ENCODE data around the gene SGCG.
A peak's percentile ranks its signal among the peaks of the same experiment; 100 is the strongest.
"Not testable (repeated sequence)": the region's sequence is repeated elsewhere in the genome, so short reads cannot be mapped to it uniquely, and the experiment has no call there.

SGCG gene

DNA sequence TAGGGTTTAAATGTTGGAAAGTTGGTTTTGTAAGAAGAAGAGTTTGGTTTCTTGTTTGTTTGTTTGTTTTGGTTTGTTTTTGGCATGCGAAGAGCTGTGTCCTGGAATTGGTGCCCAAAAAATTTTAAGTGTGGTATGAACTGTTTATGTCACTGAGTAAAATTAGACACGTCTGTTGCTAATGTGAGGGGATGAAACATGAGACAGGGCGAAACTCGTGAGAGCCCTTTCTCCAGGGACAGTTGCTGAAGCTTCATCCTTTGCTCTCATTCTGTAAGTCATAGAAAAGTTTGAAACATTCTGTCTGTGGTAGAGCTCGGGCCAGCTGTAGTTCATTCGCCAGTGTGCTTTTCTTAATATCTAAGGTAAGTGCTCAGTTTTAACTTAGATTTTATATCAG lies at the start of gene SGCG:
SGCG (plus strand) TSS at position 269 of the 400 bp plus-strand sequence. CDS start 22,716 bp downstream, outside the sequence.
- DNase-seq, result peak in 1 of 2 experiments; percentile 38

DNA sequence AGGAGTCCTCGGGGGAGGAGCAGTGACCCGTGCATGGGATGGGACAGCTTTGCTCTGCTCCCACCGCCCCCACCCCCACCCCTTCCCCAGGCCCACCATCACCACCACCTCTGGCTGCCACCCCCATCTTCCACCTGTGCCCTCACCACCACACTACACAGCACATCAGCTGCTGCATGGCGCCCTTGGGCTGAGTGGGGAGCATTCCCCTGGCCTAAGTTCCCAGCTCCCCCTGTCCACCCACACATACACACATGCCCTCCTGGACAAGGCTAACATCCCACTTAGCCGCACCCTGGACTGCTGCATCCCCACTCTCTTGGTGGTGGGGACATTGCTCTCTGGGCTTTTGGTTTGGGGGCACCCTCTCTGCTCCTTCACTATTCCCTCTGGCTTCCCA lies 46.2 kb upstream of the SGCG start:
- DNase-seq, result no peak

- no peak for DNase-seq
These were observed 40.3 kb upstream of the SGCG start for GRCh38 chr13:23140492-23140891.

- no peak for DNase-seq
These were observed 38.8 kb upstream of the SGCG start for GRCh38 chr13:23141964-23142363.

GRCh38 chr13:23142607-23143006 lies 38.2 kb upstream of the SGCG start:
- not testable (repeated sequence) for DNase-seq

DNA sequence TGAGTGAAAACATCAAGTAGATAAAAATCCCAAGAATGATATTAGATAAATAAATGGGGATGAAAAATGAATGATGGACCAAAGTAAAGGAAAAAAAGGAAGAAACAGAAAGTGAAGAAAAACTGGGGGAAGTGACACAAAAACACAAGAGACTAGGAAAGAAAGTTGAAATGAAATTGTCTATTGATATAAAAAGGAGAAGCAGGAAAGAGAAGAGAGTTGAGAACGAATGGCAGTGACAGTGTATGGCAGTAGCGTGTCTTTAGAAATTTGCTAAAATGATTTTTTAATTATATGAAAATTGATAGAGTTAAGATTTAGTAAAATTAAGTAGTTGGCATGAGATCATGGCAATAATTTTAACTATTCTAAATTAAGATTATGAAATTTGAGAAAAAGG lies 36.3 kb upstream of the SGCG start:
- DNase-seq, result no peak

DNA sequence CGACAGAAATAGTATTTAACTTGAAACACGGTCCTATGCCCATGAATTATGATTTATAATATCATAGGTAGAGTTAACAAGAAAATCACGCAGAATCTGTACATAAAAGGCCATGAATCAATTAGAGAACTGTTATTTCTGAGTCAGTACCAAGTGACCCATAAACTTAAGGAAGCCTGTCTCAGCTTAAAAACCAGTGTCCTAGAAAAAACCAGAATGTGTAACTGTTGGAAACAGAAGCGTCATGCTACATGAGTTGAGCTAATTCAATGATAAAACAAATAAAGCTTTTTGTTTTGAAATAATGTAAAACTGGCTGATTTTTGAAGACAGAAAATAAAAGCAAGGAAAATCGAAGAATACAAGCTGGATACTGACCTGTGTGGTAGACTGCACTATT lies 34.8 kb upstream of the SGCG start:
- no peak for DNase-seq

- DNase-seq, result no peak
These were observed 33.8 kb upstream of the SGCG start for GRCh38 chr13:23146811-23147625.

GRCh38 chr13:23147827-23148226 lies 33.0 kb upstream of the SGCG start:
- no peak for DNase-seq

DNA sequence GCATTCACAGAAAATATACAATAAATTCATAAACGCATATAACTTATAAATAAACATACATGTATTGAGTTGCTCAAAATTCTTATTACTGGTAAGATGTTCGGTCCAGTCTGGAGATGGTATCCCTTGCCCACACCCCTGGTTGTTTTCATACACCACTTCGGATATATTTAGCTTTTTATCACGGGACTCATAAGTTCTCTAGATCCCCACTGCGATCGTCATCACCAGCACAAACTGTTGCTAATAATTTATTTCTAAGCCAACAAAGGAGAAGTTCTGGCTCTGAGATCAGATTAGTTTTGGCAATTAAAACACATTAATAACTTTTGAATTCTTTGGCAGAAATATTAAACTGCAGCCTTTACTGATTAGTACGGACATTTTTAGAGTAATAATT lies 23.0 kb upstream of the SGCG start:
- DNase-seq, result no peak

GRCh38 chr13:23159205-23159759 lies 21.5 kb upstream of the SGCG start:
- DNase-seq, result peak; percentile 23 to 56

GRCh38 chr13:23159760-23160637 lies 20.8 kb upstream of the SGCG start:
- DNase-seq, result peak in 1 of 2 experiments; percentile 23

GRCh38 chr13:23160638-23161480 lies 19.9 kb upstream of the SGCG start:
- DNase-seq, result no peak

DNA sequence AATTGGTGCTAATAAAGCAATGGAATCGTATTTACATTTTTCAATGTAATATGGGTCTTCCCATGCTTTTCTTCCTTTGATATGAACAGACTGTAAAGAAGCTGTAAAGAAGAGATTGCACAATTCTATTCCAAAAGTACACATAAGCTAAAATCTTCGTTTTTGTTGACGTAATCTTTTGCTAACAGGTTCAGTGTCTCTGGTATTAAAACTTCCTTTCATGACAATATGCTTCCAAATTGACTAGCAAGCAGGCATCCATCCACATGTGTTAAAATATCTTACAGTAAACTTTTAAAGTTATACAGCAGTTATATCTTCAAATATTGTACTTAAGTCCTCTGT lies 19.3 kb upstream of the SGCG start:
- no peak for DNase-seq

- peak in 1 of 2 experiments; percentile 25 for DNase-seq
These were observed 4.9 kb upstream of the SGCG start for GRCh38 chr13:23175920-23176319.

- no peak for DNase-seq
These were observed 1.4 kb downstream of the SGCG start for GRCh38 chr13:23182142-23182541.

GRCh38 chr13:23183292-23183691 lies 2.5 kb downstream of the SGCG start:
- no peak for DNase-seq

- DNase-seq, result no peak
These were observed 4.8 kb downstream of the SGCG start for GRCh38 chr13:23185542-23185941.

- no peak for DNase-seq
These were observed 21.1 kb downstream of the SGCG start for GRCh38 chr13:23201870-23202269.

DNA sequence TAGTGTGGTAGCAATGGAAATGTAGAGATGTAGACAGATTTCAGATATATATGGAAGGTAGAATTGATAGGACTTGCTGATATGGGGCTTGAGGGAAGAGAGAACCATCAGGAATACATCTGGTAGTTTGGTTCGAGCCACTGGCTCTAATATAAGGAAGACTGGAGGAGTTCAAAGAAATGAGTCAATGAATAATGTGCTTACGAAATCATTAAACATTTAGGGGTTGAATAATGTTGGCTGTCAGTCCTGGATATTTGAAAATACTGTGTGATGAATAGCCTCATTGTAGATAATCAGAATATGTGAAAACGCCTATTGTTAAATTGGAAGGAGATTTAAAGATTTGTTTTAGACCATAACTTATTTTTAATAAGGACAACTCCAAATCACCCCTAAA lies 21.6 kb downstream of the SGCG start:
- DNase-seq, result no peak

- DNase-seq, result peak; percentile 48 to 61
These were observed 22.7 kb downstream of the SGCG start for GRCh38 chr13:23203516-23203915.

DNA sequence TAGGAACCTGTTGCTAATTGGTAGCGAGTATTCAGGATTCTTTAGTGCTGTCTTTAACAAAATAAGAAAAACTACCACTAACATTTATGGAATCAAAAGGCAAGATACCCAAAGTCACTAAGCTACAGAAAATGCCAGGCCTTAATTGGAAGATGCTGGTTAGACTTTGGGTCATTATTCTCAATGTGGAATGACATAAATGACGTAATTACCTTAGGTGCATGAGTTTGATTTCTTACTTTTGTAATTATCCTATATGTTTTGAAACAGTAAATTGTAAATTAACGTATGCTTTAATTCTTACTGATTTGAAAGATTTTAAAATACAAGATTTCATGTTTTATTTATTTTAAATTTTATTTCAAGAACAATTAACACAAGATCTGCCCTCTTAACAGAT lies 25.0 kb downstream of the SGCG start:
- no peak for DNase-seq

- DNase-seq, result peak in 1 of 2 experiments; percentile 34
These were observed 31.9 kb downstream of the SGCG start for GRCh38 chr13:23212671-23213070.
